NCI-H1417 (cell line): ENCODE results near the gene CMIP.
A peak's percentile ranks its signal among the peaks of the same experiment; 100 is the strongest.

Experiments
- DNase-seq, 3 experiments: peaks; one replicate each; lab custom pipeline; 2025; lab: John Stamatoyannopoulos, UW

CMIP gene

GRCh38 chr16:81586977-81587625 lies 142.5 kb downstream of the CMIP start:
- no peak for DNase-seq

- no peak for DNase-seq
Measured at GRCh38 chr16:81587626-81588160, 143.1 kb downstream of the CMIP start.

- DNase-seq = no peak
Measured at GRCh38 chr16:81588326-81589081, 143.9 kb downstream of the CMIP start.

- DNase-seq = no peak
Measured at GRCh38 chr16:81589975-81590650, 145.5 kb downstream of the CMIP start.

GRCh38 chr16:81590714-81591544 lies 146.3 kb downstream of the CMIP start:
- DNase-seq = peak; percentile 20 to 67 (median 29)

GRCh38 chr16:81591545-81591870 lies 146.9 kb downstream of the CMIP start:
- DNase-seq = no peak

- DNase-seq = no peak
Measured at GRCh38 chr16:81592353-81592866, 147.8 kb downstream of the CMIP start.

GRCh38 chr16:81593481-81593880 lies 148.9 kb downstream of the CMIP start:
- peak; percentile 11 to 82 (median 55) for DNase-seq

GRCh38 chr16:81595629-81596292 lies 151.2 kb downstream of the CMIP start:
- no peak for DNase-seq

- no peak for DNase-seq
Measured at GRCh38 chr16:81597079-81597658, 152.6 kb downstream of the CMIP start.

GRCh38 chr16:81598083-81598482 lies 153.5 kb downstream of the CMIP start:
- no peak for DNase-seq

- DNase-seq = peak in 1 of 3 experiments; percentile 47
Measured at GRCh38 chr16:81599034-81599744, 154.6 kb downstream of the CMIP start.

GRCh38 chr16:81600275-81600674 lies 155.7 kb downstream of the CMIP start:
- no peak for DNase-seq

- DNase-seq = peak in 2 of 3 experiments; percentile 9 to 36
Measured at GRCh38 chr16:81601008-81601428, 156.4 kb downstream of the CMIP start.

- peak in 1 of 3 experiments; percentile 21 for DNase-seq
Measured at GRCh38 chr16:81601601-81602255, 157.1 kb downstream of the CMIP start.

GRCh38 chr16:81602256-81602776 lies 157.7 kb downstream of the CMIP start:
- no peak for DNase-seq

- no peak for DNase-seq
Measured at GRCh38 chr16:81602792-81603191, 158.2 kb downstream of the CMIP start.

GRCh38 chr16:81604960-81605383 lies 160.4 kb downstream of the CMIP start:
- peak in 2 of 3 experiments; percentile 21 to 65 for DNase-seq

GRCh38 chr16:81606039-81606438 lies 161.4 kb downstream of the CMIP start:
- DNase-seq = no peak
